ENCODE data around the gene TSC1.

TSC1 gene

GRCh38 chr9:132882616-132883015 lies 61.8 kb downstream of the TSC1 start:
- Histone ChIP-seq H3K9me2 (replicated peaks; ENCODE audit: insufficient read depth, low read length) (no peaks in the 10 kb centered on the region), H3K79me2 (ENCODE audit: insufficient read depth, low read length) (no peaks in the 10 kb centered on the region), H3F3A (ENCODE audit: insufficient read depth) (peaks cover 3% of the 10 kb centered on the region; the same call in 1 of the 2 replicates), H2AFZ (ENCODE audit: low read depth, low read length, severe bottlenecking) (no peak overlapping the region), H3K4me3 (ENCODE audit: insufficient read depth, low read length, poor library complexity, severe bottlenecking) (no peak overlapping the region), H3K9me3 (ENCODE audit: insufficient read depth, low read length) (no peaks in the 10 kb centered on the region), H3K36me3 (ENCODE audit: low read length) (no peaks in the 10 kb centered on the region), H4K20me1 (ENCODE audit: low read depth, low read length) (no peaks in the 10 kb centered on the region), H3K27ac (ENCODE audit: low read depth, low read length) (no peak overlapping the region), H3K4me2 (ENCODE audit: low read depth, low read length, poor library complexity, severe bottlenecking) (no peak overlapping the region), H3K9ac (ENCODE audit: low read length) (no peak overlapping the region), H3K27me3 (ENCODE audit: low read length) (no peaks in the 10 kb centered on the region; the same call in 1 of the 2 replicates)
- TF ChIP-seq EZH2phosphoT487 (conservative IDR thresholded peaks at IDR 0.05; ENCODE audit: low read length) (no peak), CTCF (IDR thresholded peaks at IDR 0.05; ENCODE audit: insufficient read depth, low read length, poor library complexity, severe bottlenecking) (no peak)

GRCh38 chr9:132881826-132882225 lies 62.6 kb downstream of the TSC1 start:
- no peaks in the 10 kb centered on the region for H4K20me1 ChIP-seq (ENCODE audit: low read depth, low read length)
- no peaks in the 10 kb centered on the region for H3K9me2 ChIP-seq (replicated peaks; ENCODE audit: insufficient read depth, low read length)
- H3K9me3 ChIP-seq (ENCODE audit: insufficient read depth, low read length), result no peaks in the 10 kb centered on the region
- no peak overlapping the region for H3K4me2 ChIP-seq (ENCODE audit: low read depth, low read length, poor library complexity, severe bottlenecking)
- no peak overlapping the region for H2AFZ ChIP-seq (ENCODE audit: low read depth, low read length, severe bottlenecking)
- H3F3A ChIP-seq (ENCODE audit: insufficient read depth), result peaks cover 3% of the 10 kb centered on the region; the same call in 1 of the 2 replicates
- H3K79me2 ChIP-seq (ENCODE audit: insufficient read depth, low read length), result no peaks in the 10 kb centered on the region
- no peak overlapping the region for H3K4me3 ChIP-seq (ENCODE audit: insufficient read depth, low read length, poor library complexity, severe bottlenecking)
- H3K36me3 ChIP-seq (ENCODE audit: low read length), result no peaks in the 10 kb centered on the region
- H3K9ac ChIP-seq (ENCODE audit: low read length), result no peak overlapping the region
- no peak overlapping the region for H3K27ac ChIP-seq (ENCODE audit: low read depth, low read length)
- H3K27me3 ChIP-seq (ENCODE audit: low read length), result no peaks in the 10 kb centered on the region; the same call in 1 of the 2 replicates
- TF ChIP-seq EZH2phosphoT487 (conservative IDR thresholded peaks at IDR 0.05; ENCODE audit: low read length), result no peak
- no peak for TF ChIP-seq CTCF (IDR thresholded peaks at IDR 0.05; ENCODE audit: insufficient read depth, low read length, poor library complexity, severe bottlenecking)

- H4K20me1 ChIP-seq (ENCODE audit: low read depth, low read length), result no peaks in the 10 kb centered on the region
- H3K9me3 ChIP-seq (ENCODE audit: insufficient read depth, low read length), result no peaks in the 10 kb centered on the region
- H3K36me3 ChIP-seq (ENCODE audit: low read length), result no peaks in the 10 kb centered on the region
- TF ChIP-seq CTCF (IDR thresholded peaks at IDR 0.05; ENCODE audit: insufficient read depth, low read length, poor library complexity, severe bottlenecking) (no peak), EZH2phosphoT487 (conservative IDR thresholded peaks at IDR 0.05; ENCODE audit: low read length) (no peak)
- no peaks in the 10 kb centered on the region for H3K9me2 ChIP-seq (replicated peaks; ENCODE audit: insufficient read depth, low read length)
- H3K27me3 ChIP-seq (ENCODE audit: low read length), result no peaks in the 10 kb centered on the region; the same call in 1 of the 2 replicates
- H3F3A ChIP-seq (ENCODE audit: insufficient read depth), result peaks cover 3% of the 10 kb centered on the region; the same call in 1 of the 2 replicates
- no peak overlapping the region for H3K4me2 ChIP-seq (ENCODE audit: low read depth, low read length, poor library complexity, severe bottlenecking)
- no peak overlapping the region for H3K27ac ChIP-seq (ENCODE audit: low read depth, low read length)
- H3K4me3 ChIP-seq (ENCODE audit: insufficient read depth, low read length, poor library complexity, severe bottlenecking), result no peak overlapping the region
- H3K79me2 ChIP-seq (ENCODE audit: insufficient read depth, low read length), result no peaks in the 10 kb centered on the region
- no peak overlapping the region for H2AFZ ChIP-seq (ENCODE audit: low read depth, low read length, severe bottlenecking)
- no peak overlapping the region for H3K9ac ChIP-seq (ENCODE audit: low read length)
Measured at GRCh38 chr9:132880324-132880661, 64.1 kb downstream of the TSC1 start.
